Uterus (tissue), 2 donors: ENCODE data around the gene COASY.

Experiments used
- CTCF ChIP-seq, 4 experiments: fragments of 200-600 bp in 2 of 4; fragments of 450-650 bp in 2 of 4; sonication (generic) in 2 of 4; IDR thresholded peaks; one replicate each; pipeline ENCODE4 v1.5.1; 2016 to 2019; ENCODE audit warnings: antibody characterized with exemption in 4 of 4, mild to moderate bottlenecking in 2 of 4, moderate library complexity in 1 of 4
- POLR2A ChIP-seq, 2 donors: fragments of 450-650 bp; IDR thresholded peaks; one replicate each; pipeline ENCODE4 v1.6.1; 2016; ENCODE audit warnings: antibody characterized with exemption in 2 of 2, mild to moderate bottlenecking in 1 of 2, moderate library complexity in 1 of 2

- no peak for TF ChIP-seq POLR2A (IDR thresholded peaks at IDR 0.05)
- TF ChIP-seq CTCF (IDR thresholded peaks at IDR 0.05), result no peak
Observed at GRCh38 chr17:42530952-42531454, 30.9 kb upstream of the COASY start.
